Body of pancreas (tissue), 4 donors: ENCODE measurements around the gene SART3. TPM values are rescaled to one million over a fixed set of nuclear protein-coding genes. Genes with fewer than 3 reads are reported as not detected.
"Not testable (repeated sequence)": the region's sequence is repeated elsewhere in the genome, so short reads cannot be mapped to it uniquely, and the experiment has no call there.

Source experiments
- ATAC-seq: fragments of 150-250 bp; one replicate; pipeline ENCODE4 v1.9.1; 2016
- DNase-seq, 4 donors: peaks; one replicate each; pipeline ENCODE4 v3.0.0-alpha.2; 2019
- H3K27ac ChIP-seq, 4 donors: fragments of 200-600 bp; sonication (generic); 1 replicate in 3 of 4; 2 replicates in 1 of 4; pipeline versions ENCODE4 v1.5.1 to v1.6.1; 2016 to 2019; ENCODE audit warnings: mild to moderate bottlenecking in 1 of 4, mixed read lengths in 1 of 4, moderate library complexity in 1 of 4
- H3K27me3 ChIP-seq, 2 donors: fragments of 200-600 bp; sonication (generic); one replicate each; pipeline ENCODE4 v1.6.0; 2016; ENCODE audit warnings: mild to moderate bottlenecking in 1 of 2
- H3K36me3 ChIP-seq, 2 donors: fragments of 200-600 bp; sonication (generic); replicated peaks in 1 of 2; 2 replicates each; pipeline ENCODE4 v1.5.1; 2016; ENCODE audit warnings: low read depth in 2 of 2; ENCODE audit not compliant: insufficient read depth in 1 of 2
- H3K4me1 ChIP-seq: fragments of 200-600 bp; sonication (generic); one replicate; pipeline ENCODE4 v1.6.0; 2016
- H3K4me3 ChIP-seq, 2 donors: fragments of 200-600 bp; sonication (generic); 1 replicate in 1 of 2; 2 replicates in 1 of 2; pipeline ENCODE4 v1.5.1; 2016 to 2019
- H3K9me3 ChIP-seq, 3 donors: fragments of 200-600 bp; sonication (generic); 1 replicate in 2 of 3; 2 replicates in 1 of 3; pipeline ENCODE4 v1.5.1; 2016
- POLR2A ChIP-seq, 3 donors: fragments of 450-650 bp; IDR thresholded peaks; one replicate each; pipeline ENCODE4 v1.6.1; 2016; ENCODE audit warnings: antibody characterized with exemption in 3 of 3, mild to moderate bottlenecking in 2 of 3
- WGBS, 2 donors: methylation state at CpG; one replicate each; pipeline ENCODE4 v1.1.5; 2017; 5-methylcytosine and 5-hydroxymethylcytosine counted together
- intact Hi-C: fragments of 100-400 bp; cut with DNase I; formaldehyde crosslinking; loops from one replicate; pipeline ENCODE4 v1.15.1; 2023
- total RNA-seq, 2 donors: library from RNA; depleted of rRNA; stranded (reverse); fragments of >200 nt; gene quantifications; one replicate each; pipeline ENCODE4 v1.1.0, GENCODE V29; 2016
- TF ChIP-seq, protein P1 (sequence below), 7 experiments: fragments of 450-650 bp in 4 of 7; fragments of 200-600 bp in 3 of 7; sonication (generic) in 3 of 7; IDR thresholded peaks; one replicate each; pipeline ENCODE4 v1.5.1; 2016 to 2019; ENCODE audit warnings: antibody characterized with exemption in 7 of 7

Gene SART3
- total RNA-seq, 2 donors from 2014 or later: 20.2 to 38.6 TPM

DNA sequence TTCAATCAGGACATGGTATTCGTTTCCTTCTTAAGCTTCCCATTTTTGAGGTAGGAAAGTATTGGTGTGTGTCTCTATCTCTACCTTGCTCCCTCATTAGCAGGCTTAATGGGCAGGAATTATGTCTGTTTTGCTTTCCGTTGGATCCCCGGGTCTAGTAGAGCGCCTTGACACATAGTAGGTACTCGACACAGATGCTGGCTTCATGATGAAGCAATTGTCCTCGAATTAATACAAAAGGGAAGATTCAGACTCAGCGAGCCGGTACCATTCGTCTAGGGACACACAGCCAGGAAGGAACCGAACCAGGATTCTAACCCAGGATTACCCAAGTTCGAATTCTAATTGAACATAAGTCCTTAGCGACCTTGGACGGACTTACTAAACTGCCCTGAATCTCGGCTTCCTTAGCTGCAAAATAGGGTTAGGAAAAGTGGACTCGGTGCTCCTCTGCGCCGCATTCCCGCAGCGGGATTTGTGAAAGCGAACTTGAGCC, 927 bp upstream of the SART3 start:
- Histone ChIP-seq H3K4me1 (peaks cover 54% of the 10 kb centered on the region), H3K9me3 (no peaks in the 10 kb centered on the region), H3K4me3 (peak overlapping the region in 1 of 2 donors; percentile 85), H3K36me3 (no peaks in the 10 kb centered on the region), H3K27ac (peak overlapping the region; percentile 83 to 93 (median 88)), H3K27me3 (no peaks in the 10 kb centered on the region)
- DNase-seq (no peak), ATAC-seq (peak; percentile 0)
- intact Hi-C loops: no loop called here
- TF ChIP-seq POLR2A (IDR thresholded peaks at IDR 0.05): no peak
- TF ChIP-seq, protein P1, sequence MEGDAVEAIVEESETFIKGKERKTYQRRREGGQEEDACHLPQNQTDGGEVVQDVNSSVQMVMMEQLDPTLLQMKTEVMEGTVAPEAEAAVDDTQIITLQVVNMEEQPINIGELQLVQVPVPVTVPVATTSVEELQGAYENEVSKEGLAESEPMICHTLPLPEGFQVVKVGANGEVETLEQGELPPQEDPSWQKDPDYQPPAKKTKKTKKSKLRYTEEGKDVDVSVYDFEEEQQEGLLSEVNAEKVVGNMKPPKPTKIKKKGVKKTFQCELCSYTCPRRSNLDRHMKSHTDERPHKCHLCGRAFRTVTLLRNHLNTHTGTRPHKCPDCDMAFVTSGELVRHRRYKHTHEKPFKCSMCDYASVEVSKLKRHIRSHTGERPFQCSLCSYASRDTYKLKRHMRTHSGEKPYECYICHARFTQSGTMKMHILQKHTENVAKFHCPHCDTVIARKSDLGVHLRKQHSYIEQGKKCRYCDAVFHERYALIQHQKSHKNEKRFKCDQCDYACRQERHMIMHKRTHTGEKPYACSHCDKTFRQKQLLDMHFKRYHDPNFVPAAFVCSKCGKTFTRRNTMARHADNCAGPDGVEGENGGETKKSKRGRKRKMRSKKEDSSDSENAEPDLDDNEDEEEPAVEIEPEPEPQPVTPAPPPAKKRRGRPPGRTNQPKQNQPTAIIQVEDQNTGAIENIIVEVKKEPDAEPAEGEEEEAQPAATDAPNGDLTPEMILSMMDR (IDR thresholded peaks at IDR 0.05): no peak
- WGBS, 2 donors: 1 to 2% methylated on average over 10 to 20 of the region's 20 CpGs

DNA sequence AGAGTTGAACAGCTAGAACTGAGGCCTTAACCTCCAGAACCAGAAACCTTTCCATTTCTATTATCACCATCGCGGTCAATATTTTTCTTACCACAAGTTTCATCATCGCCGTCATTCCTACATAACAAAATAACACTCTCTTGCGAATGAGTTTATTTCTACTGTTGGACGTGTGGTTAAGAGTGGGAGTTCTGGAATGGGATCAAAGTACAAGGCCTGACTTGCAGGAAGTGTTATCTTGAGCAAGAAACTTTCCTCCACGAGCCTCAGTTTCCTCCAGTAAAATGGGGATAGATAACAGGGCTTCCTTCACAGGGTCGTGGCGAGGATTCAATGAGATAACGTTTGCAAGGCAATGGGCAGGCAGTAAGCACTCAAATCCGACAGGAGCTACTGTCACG, 652 bp downstream of the SART3 start:
- H3K27ac ChIP-seq: peak overlapping the region in 3 of 4 donors; percentile 83 to 93 (median 92)
- H3K36me3 ChIP-seq: no peaks in the 10 kb centered on the region
- peaks cover 41% of the 10 kb centered on the region for H3K4me1 ChIP-seq
- TF ChIP-seq, protein P1 (IDR thresholded peaks at IDR 0.05): no peak
- TF ChIP-seq POLR2A (IDR thresholded peaks at IDR 0.05): no peak
- 1% methylated on average over 12 of the region's 12 CpGs for WGBS, 2 donors
- H3K4me3 ChIP-seq: peak overlapping the region; percentile 93 to 95
- no peaks in the 10 kb centered on the region for H3K27me3 ChIP-seq
- DNase-seq: no peak
- ATAC-seq: no peak
- intact Hi-C loops: no loop called here
- no peaks in the 10 kb centered on the region for H3K9me3 ChIP-seq

DNA sequence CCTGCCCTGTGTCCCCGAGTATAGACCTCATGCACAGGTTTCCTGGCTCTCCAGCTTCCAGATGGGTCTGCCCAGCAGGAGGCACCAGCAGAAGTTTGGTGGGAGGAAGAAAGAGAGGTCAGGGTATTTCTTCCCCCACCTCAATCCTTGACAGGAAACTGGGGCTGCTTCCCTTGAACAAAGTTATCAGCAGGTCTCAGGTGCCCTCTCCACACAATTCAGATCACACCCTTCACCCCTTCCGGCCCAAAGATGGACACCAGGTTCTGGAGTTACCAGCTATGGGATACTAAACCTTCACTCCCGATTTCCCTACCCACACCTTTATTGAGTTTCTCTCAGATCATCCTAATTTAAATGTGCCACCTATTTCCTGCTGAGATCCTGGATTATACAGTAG, 1.2 kb downstream of the SART3 start:
- no peaks in the 10 kb centered on the region for H3K9me3 ChIP-seq
- 30 to 38% methylated on average over 3 of the region's 3 CpGs for WGBS, 2 donors
- DNase-seq: no peak
- peaks cover 41% of the 10 kb centered on the region for H3K4me1 ChIP-seq
- H3K27ac ChIP-seq: no peak overlapping the region
- TF ChIP-seq POLR2A (IDR thresholded peaks at IDR 0.05): no peak
- TF ChIP-seq, protein P1 (IDR thresholded peaks at IDR 0.05): no peak
- no peak for ATAC-seq
- no peaks in the 10 kb centered on the region for H3K27me3 ChIP-seq
- intact Hi-C loops: loop anchor here (5.0 kb wide), 1 partner anchor 42 kb away; the partner anchor contains the start of gene FICD
- peak overlapping the region in 1 of 2 donors; percentile 93 for H3K4me3 ChIP-seq
- no peaks in the 10 kb centered on the region for H3K36me3 ChIP-seq

DNA sequence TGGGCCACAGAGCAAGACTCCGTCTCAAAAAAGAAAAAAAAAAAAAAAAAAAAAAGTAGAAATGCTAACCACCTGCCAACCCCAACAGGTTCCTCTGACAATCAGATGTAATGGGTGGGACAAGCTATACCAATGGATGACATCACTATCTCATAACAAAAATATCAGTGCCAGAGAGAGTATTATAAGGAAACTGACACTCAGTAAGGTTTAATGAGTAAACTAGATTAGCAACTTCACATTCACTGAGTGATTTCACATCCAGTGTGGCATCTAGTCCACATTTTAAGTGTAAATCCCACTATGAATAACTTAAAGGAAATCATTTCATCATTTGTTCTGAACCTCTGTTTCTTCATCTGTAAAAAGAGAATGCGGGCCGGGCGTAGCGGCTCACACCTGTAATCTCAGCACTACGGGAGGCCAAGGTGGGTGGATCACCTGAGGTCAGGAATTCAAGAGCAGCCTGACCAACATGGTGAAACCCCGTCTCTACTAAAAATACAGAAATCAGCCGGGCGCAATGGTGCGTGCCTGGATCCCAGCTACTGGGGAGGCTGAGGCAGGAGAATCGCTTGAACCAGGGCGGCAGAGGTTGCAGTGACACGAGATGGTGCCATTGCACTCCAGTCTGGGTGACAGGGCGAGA, 1.8 kb downstream of the SART3 start:
- DNase-seq: no peak
- no peak overlapping the region for H3K4me3 ChIP-seq
- H3K4me1 ChIP-seq: peaks cover 41% of the 10 kb centered on the region
- H3K36me3 ChIP-seq: no peaks in the 10 kb centered on the region
- no peaks in the 10 kb centered on the region for H3K9me3 ChIP-seq
- 64 to 73% methylated on average over 14 of the region's 14 CpGs for WGBS, 2 donors
- intact Hi-C loops: loop anchor here (5.0 kb wide), 1 partner anchor 42 kb away; the partner anchor contains the start of gene FICD
- no peak overlapping the region for H3K27ac ChIP-seq
- H3K27me3 ChIP-seq: no peaks in the 10 kb centered on the region
- no peak for TF ChIP-seq POLR2A (IDR thresholded peaks at IDR 0.05)
- TF ChIP-seq, protein P1 (IDR thresholded peaks at IDR 0.05): no peak
- no peak for ATAC-seq

DNA sequence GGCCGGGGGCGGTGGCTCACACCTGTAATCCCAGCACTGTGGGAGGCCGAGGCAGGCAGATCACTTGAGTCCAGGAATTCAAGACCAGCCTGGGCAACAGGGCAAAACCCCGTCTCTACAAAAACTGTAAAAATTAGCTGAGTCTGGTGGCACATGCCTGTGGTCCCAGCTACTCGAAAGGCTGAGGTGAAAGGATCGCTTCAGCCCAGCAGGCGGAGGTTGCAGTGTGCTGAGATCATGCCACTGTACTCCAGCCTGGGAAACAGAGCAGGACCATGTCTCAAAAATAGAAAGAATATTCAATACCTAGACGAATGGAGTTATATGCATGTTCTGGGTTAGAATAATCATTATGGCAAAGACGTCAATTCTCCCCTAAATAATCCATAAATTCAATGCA, 5.6 kb downstream of the SART3 start:
- H3K27ac ChIP-seq, DNase-seq, H3K27me3 ChIP-seq, ATAC-seq, H3K9me3 ChIP-seq, H3K4me3 ChIP-seq, H3K36me3 ChIP-seq: not testable (repeated sequence)
- intact Hi-C loops: loop anchor here (5.0 kb wide), 1 partner anchor 38 kb away; the partner anchor contains the start of gene FICD
- 86 to 91% methylated on average over 9 of the region's 9 CpGs for WGBS, 2 donors
- H3K4me1 ChIP-seq: peaks cover 28% of the 10 kb centered on the region
